IMR-90 (cell line): ENCODE results near the gene C1orf87. TPM values are rescaled to one million over a fixed set of nuclear protein-coding genes. Genes with fewer than 3 reads are reported as not detected.

Experiments used
- ATAC-seq: fragments of 200-7000 bp; cut with Tn5 transposase; 2 replicates; pipeline ENCODE4 v1.9.1; 2020; ENCODE audit warnings: low read depth, mild to moderate bottlenecking, moderate library complexity
- BruUV-seq: library from RNA; stranded (reverse); fragments of 400-500 nt; replicated peaks from 2 replicates; lab custom pipeline; 2021; lab: Mats Ljungman, UMichigan
- CTCF ChIA-PET: fragments of 300-600 bp; formaldehyde crosslinking; extraction: SDS; loops from one replicate; lab custom pipeline; 2021; ENCODE audit warnings: antibody characterized with exemption; lab: Yijun Ruan, JAX
- POLR2A ChIA-PET: fragments of 300-600 bp; sonication (Branson Sonifier 250); formaldehyde crosslinking; loops from one replicate; lab custom pipeline; 2022; ENCODE audit warnings: antibody characterized with exemption; ENCODE audit not compliant: unreplicated experiment; lab: Charles Lee
- DNase-seq: peaks from one replicate; pipeline ENCODE4 v3.0.0; 2013
- H2AFZ ChIP-seq: replicated peaks from 2 replicates; pipeline ENCODE3; 2013; ENCODE audit warnings: low read length, mild to moderate bottlenecking; ENCODE audit not compliant: poor library complexity
- H2AK5ac ChIP-seq: 2 replicates; pipeline ENCODE4 v1.6.1; 2013; ENCODE audit warnings: low read depth, low read length, inconsistent platforms
- H2AK9ac ChIP-seq: replicated peaks from 2 replicates; pipeline ENCODE3; 2013; ENCODE audit warnings: mild to moderate bottlenecking, low read depth, low read length, moderate library complexity; ENCODE audit not compliant: poor library complexity
- H2BK120ac ChIP-seq: 2 replicates; pipeline ENCODE4 v1.6.1; 2013; ENCODE audit warnings: low read depth, low read length, inconsistent platforms
- H2BK15ac ChIP-seq: 3 replicates; pipeline ENCODE4 v1.6.1; 2013; ENCODE audit warnings: low read depth, low read length, inconsistent platforms
- H2BK20ac ChIP-seq: 2 replicates; pipeline ENCODE4 v1.6.1; 2013; ENCODE audit warnings: low read depth, mild to moderate bottlenecking, inconsistent platforms, low read length, moderate library complexity
- H2BK5ac ChIP-seq: 2 replicates; pipeline ENCODE4 v1.6.1; 2013; ENCODE audit warnings: mild to moderate bottlenecking, low read depth, low read length, inconsistent platforms; ENCODE audit not compliant: poor library complexity, severe bottlenecking
- H3K14ac ChIP-seq: replicated peaks from 2 replicates; pipeline ENCODE4 v1.6.1; 2013; ENCODE audit warnings: low read depth, low read length, inconsistent platforms
- H3K18ac ChIP-seq: 2 replicates; pipeline ENCODE4 v1.6.1; 2013; ENCODE audit warnings: low read depth, low read length, control low read depth
- H3K23ac ChIP-seq: 2 replicates; pipeline ENCODE4 v1.6.1; 2013; ENCODE audit warnings: low read depth, low read length, inconsistent platforms
- H3K27ac ChIP-seq: 2 replicates; pipeline ENCODE4 v1.5.1; 2013; ENCODE audit warnings: mild to moderate bottlenecking, control low read depth, low read length; ENCODE audit not compliant: insufficient read depth
- H3K27me3 ChIP-seq: 2 replicates; pipeline ENCODE4 v1.6.1; 2013; ENCODE audit warnings: low read length; ENCODE audit not compliant: control insufficient read depth, insufficient read depth
- H3K36me3 ChIP-seq: 2 replicates; pipeline ENCODE4 v1.6.1; 2013; ENCODE audit warnings: low read length, mixed read lengths; ENCODE audit not compliant: control insufficient read depth, insufficient read depth
- H3K4ac ChIP-seq: 2 replicates; pipeline ENCODE4 v1.6.1; 2013; ENCODE audit warnings: low read depth, low read length, inconsistent platforms
- H3K4me1 ChIP-seq: 2 replicates; pipeline ENCODE4 v1.6.1; 2013; ENCODE audit warnings: low read length, mixed read lengths; ENCODE audit not compliant: control insufficient read depth, insufficient read depth
- H3K4me2 ChIP-seq: 2 replicates; pipeline ENCODE4 v1.6.1; 2013; ENCODE audit warnings: low read depth, mild to moderate bottlenecking, control low read depth, low read length, moderate library complexity
- H3K4me3 ChIP-seq: 2 replicates; pipeline ENCODE4 v1.5.1; 2013; ENCODE audit warnings: low read depth, mild to moderate bottlenecking, control low read depth, low read length, moderate library complexity; ENCODE audit not compliant: insufficient read depth
- H3K56ac ChIP-seq: 2 replicates; pipeline ENCODE4 v1.6.1; 2013; ENCODE audit warnings: low read length, inconsistent platforms; ENCODE audit not compliant: insufficient read depth; ENCODE audit errors: extremely low read depth
- H3K79me1 ChIP-seq, 2 experiments: 2 replicates each; pipeline ENCODE4 v1.6.1; 2013; ENCODE audit warnings: low read length in 2 of 2, inconsistent platforms in 1 of 2, low read depth in 1 of 2
- H3K9ac ChIP-seq: 2 replicates; pipeline ENCODE4 v1.6.1; 2013; ENCODE audit warnings: low read depth, low read length, control low read depth
- H3K9me1 ChIP-seq: 2 replicates; pipeline ENCODE4 v1.6.1; 2013; ENCODE audit warnings: low read length, inconsistent platforms; ENCODE audit not compliant: insufficient read depth
- H3K9me3 ChIP-seq: 2 replicates; pipeline ENCODE4 v1.6.1; 2013; ENCODE audit warnings: low read length; ENCODE audit not compliant: control insufficient read depth, insufficient read depth
- H4K20me1 ChIP-seq: 2 replicates; pipeline ENCODE4 v1.6.1; 2013; ENCODE audit warnings: low read length, inconsistent platforms; ENCODE audit not compliant: insufficient read depth
- H4K5ac ChIP-seq: 2 replicates; pipeline ENCODE4 v1.6.1; 2013; ENCODE audit warnings: mild to moderate bottlenecking, low read depth, low read length, control low read depth
- H4K8ac ChIP-seq, 2 experiments: 2 replicates each; pipeline ENCODE4 v1.6.1; 2013; ENCODE audit warnings: low read depth in 2 of 2, low read length in 2 of 2, control low read depth in 1 of 2, inconsistent platforms in 1 of 2
- H4K91ac ChIP-seq: 2 replicates; pipeline ENCODE4 v1.6.1; 2013; ENCODE audit warnings: low read depth, low read length, inconsistent platforms; ENCODE audit not compliant: insufficient read depth
- CEBPB ChIP-seq: IDR thresholded peaks from 2 replicates; pipeline ENCODE4 v1.6.1; 2012; ENCODE audit warnings: low read depth, low read length, improper control_type of control experiment
- CHD1 ChIP-seq: IDR thresholded peaks from 2 replicates; pipeline ENCODE4 v1.6.1; 2012; ENCODE audit warnings: low read depth, low read length, improper control_type of control experiment
- FOS ChIP-seq: fragments of 150-350 bp; IDR thresholded peaks from 2 replicates; pipeline ENCODE4 v1.6.1; 2016; ENCODE audit warnings: low read depth, low read length
- MAFK ChIP-seq: IDR thresholded peaks from 2 replicates; pipeline ENCODE4 v1.6.1; 2012; ENCODE audit warnings: low read depth, low read length, improper control_type of control experiment
- WGBS, 2 experiments: methylation state at CpG; one replicate each; pipeline versions ENCODE4 v1.1.5 to v1.1.7; 2013; ENCODE audit warnings: missing lambda C conversion rate in 2 of 2; ENCODE audit not compliant: insufficient read length in 1 of 2; ENCODE audit errors: extremely low coverage in 2 of 2; 5-methylcytosine and 5-hydroxymethylcytosine counted together
- dilution Hi-C: fragments of 300-500 bp; cut with HindIII; formaldehyde crosslinking; loops from one replicate; pipeline ENCODE4 v1.14.3; 2018; ENCODE audit warnings: low sequenced_read_pairs; ENCODE audit not compliant: unreplicated experiment
- in situ Hi-C: fragments of 300-500 bp; cut with MboI; formaldehyde crosslinking; loops from 3 replicates; pipeline ENCODE4 v1.14.3; 2019; ENCODE audit warnings: low sequenced_read_pairs, inconsistent platforms, mixed read lengths
- intact Hi-C: fragments of 100-400 bp; cut with micrococcal nuclease; formaldehyde crosslinking; loops from 2 replicates; pipeline ENCODE4 v1.10.0; 2022
- polyA plus RNA-seq, 3 experiments: library from polyadenylated mRNA; depleted of rRNA; stranded (reverse); fragments of >200 nt; gene quantifications; 2 replicates each; pipeline ENCODE4 v1.2.3, GENCODE V29; 2012; ENCODE audit warnings: low replicate concordance in 1 of 3
- total RNA-seq: library from RNA; depleted of rRNA; stranded (reverse); fragments of >200 nt; gene quantifications from 2 replicates; pipeline ENCODE4 v1.2.3, GENCODE V29; 2012

Gene C1orf87
- total and polyA plus RNA-seq, 2 of the 4 experiments (the other 2 are of a cell fraction) = not detected

GRCh38 chr1:60090655-60091054 is 17.1 kb upstream of the C1orf87 start:
- Histone ChIP-seq H2BK20ac (no peak overlapping the region), H3K18ac (no peak overlapping the region), H2BK15ac (no peak overlapping the region), H4K5ac (no peak overlapping the region), H2AK9ac (no peak overlapping the region), H3K79me1 (no peaks in the 10 kb centered on the region), H3K56ac (no peak overlapping the region), H4K20me1 (no peaks in the 10 kb centered on the region), H4K8ac (no peak overlapping the region), H4K91ac (no peak overlapping the region), H3K23ac (no peak overlapping the region), H3K14ac (no peak overlapping the region), H3K27ac (no peak overlapping the region), H3K4me1 (no peaks in the 10 kb centered on the region), H3K9me3 (no peaks in the 10 kb centered on the region), H3K9ac (no peak overlapping the region), H3K4me3 (no peak overlapping the region), H2BK5ac (no peak overlapping the region), H2AK5ac (no peak overlapping the region), H3K9me1 (no peaks in the 10 kb centered on the region), H3K4me2 (no peak overlapping the region), H2BK120ac (no peak overlapping the region), H2AFZ (no peak overlapping the region), H3K4ac (no peak overlapping the region), H3K27me3 (no peaks in the 10 kb centered on the region), H3K36me3 (no peaks in the 10 kb centered on the region)
- in situ Hi-C loops = no loop called here
- ChIA-PET CTCF (no interaction called here), POLR2A (no interaction called here)
- dilution Hi-C loops = no loop called here
- no peak for DNase-seq
- ATAC-seq = no peak
- BruUV-seq = no TSS peak
- TF ChIP-seq FOS (no peak), MAFK (no peak), CHD1 (no peak), CEBPB (no peak)
- no CpG with 5 or more reads among the region's 2 CpGs for WGBS, 2 experiments
- intact Hi-C loops = no loop called here
